ENCODE results near the gene TMEM161A. TPM values are rescaled to one million over a fixed set of nuclear protein-coding genes. Genes with fewer than 3 reads are reported as not detected.

TMEM161A gene
- total and polyA plus RNA-seq, 2 of the 13 experiments (the other 11 are each of a cell fraction or from before 2014, with no cell fraction given): 25.9 to 31.4 TPM

DNA sequence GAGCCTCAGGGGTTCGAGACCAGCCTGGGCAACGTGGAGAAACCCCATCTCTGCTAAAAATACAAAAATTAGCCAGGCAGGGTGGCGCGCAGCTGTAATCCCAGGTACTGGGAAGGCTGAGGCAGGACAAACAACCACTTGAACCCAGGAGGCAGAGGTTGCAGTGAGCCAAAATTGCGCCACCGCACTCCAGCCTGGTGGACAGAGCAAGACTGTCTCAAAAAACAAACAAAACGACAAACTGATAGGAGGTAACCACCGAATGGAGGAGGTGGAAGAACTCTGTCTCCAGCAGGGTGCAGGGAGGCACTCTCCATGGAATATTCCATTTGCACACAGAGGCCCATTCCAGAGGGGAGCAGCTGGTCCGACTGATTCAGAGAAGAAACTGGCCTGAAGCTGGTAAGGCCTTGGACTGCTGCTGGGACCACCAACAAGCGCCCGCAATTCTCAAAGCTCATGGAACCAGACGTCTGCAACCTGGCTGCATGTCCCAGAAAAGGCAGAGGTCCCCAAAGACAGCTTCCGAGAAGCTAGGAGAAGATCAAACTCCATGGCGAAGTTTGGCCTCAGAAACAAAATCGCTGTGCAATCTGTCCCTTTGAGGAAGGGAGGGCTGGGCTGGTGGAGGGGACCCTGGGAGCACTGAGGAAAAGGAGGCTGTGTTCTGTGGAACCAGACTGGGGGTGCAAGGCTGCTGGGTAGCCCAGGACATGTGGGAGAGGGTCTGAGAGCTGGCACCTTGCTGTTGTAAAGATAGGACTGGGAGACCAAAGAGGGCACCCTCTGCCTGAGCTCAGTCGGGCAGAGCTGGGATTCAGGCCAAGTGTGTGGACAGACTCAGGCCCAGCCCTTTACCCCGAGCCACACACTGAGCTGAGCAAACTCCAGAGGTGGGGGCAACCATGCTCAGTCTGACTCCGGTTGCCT lies 39.3 kb downstream of the TMEM161A start (continued):
- TF ChIP-seq, protein P1, sequence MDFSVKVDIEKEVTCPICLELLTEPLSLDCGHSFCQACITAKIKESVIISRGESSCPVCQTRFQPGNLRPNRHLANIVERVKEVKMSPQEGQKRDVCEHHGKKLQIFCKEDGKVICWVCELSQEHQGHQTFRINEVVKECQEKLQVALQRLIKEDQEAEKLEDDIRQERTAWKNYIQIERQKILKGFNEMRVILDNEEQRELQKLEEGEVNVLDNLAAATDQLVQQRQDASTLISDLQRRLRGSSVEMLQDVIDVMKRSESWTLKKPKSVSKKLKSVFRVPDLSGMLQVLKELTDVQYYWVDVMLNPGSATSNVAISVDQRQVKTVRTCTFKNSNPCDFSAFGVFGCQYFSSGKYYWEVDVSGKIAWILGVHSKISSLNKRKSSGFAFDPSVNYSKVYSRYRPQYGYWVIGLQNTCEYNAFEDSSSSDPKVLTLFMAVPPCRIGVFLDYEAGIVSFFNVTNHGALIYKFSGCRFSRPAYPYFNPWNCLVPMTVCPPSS (IDR thresholded peaks at IDR 0.05): no peak
- TF ChIP-seq ZNF605 (CRISPR knock-in tag; IDR thresholded peaks at IDR 0.05) (peak; percentile 68; the same call in 1 of the 2 replicates), PAX8 (CRISPR knock-in tag; IDR thresholded peaks at IDR 0.05; ENCODE audit: borderline replicate concordance) (no peak), ZNF44 (CRISPR knock-in tag; IDR thresholded peaks at IDR 0.05) (no peak), ZNF274 (CRISPR knock-in tag; IDR thresholded peaks at IDR 0.05) (no peak), CREB1 (IDR thresholded peaks at IDR 0.05) (no peak), CREB1 (CRISPR knock-in tag; IDR thresholded peaks at IDR 0.05) (0 out of 2 replicates have a peak, but pooled peaks have one; percentile 10), ZBTB8A (CRISPR knock-in tag; IDR thresholded peaks at IDR 0.05; ENCODE audit: borderline replicate concordance, low read depth) (peak; percentile 60; the same call in 1 of the 2 replicates), KAT7 (CRISPR knock-in tag; IDR thresholded peaks at IDR 0.05; ENCODE audit: borderline replicate concordance) (peak; percentile 67), ZSCAN30 (CRISPR knock-in tag; IDR thresholded peaks at IDR 0.05) (no peak), TARDBP (CRISPR knock-in tag; IDR thresholded peaks at IDR 0.05) (peak; percentile 72; the same call in 1 of the 2 replicates), ZNF552 (CRISPR knock-in tag; IDR thresholded peaks at IDR 0.05; ENCODE audit: borderline replicate concordance) (no peak)
- TF ChIP-seq, protein P2, sequence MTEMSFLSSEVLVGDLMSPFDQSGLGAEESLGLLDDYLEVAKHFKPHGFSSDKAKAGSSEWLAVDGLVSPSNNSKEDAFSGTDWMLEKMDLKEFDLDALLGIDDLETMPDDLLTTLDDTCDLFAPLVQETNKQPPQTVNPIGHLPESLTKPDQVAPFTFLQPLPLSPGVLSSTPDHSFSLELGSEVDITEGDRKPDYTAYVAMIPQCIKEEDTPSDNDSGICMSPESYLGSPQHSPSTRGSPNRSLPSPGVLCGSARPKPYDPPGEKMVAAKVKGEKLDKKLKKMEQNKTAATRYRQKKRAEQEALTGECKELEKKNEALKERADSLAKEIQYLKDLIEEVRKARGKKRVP (CRISPR knock-in tag; IDR thresholded peaks at IDR 0.05): no peak
- TF ChIP-seq, protein P3, sequence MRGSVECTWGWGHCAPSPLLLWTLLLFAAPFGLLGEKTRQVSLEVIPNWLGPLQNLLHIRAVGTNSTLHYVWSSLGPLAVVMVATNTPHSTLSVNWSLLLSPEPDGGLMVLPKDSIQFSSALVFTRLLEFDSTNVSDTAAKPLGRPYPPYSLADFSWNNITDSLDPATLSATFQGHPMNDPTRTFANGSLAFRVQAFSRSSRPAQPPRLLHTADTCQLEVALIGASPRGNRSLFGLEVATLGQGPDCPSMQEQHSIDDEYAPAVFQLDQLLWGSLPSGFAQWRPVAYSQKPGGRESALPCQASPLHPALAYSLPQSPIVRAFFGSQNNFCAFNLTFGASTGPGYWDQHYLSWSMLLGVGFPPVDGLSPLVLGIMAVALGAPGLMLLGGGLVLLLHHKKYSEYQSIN (CRISPR knock-in tag; IDR thresholded peaks at IDR 0.05; ENCODE audit: borderline replicate concordance): no peak
- TF ChIP-seq, protein P4, sequence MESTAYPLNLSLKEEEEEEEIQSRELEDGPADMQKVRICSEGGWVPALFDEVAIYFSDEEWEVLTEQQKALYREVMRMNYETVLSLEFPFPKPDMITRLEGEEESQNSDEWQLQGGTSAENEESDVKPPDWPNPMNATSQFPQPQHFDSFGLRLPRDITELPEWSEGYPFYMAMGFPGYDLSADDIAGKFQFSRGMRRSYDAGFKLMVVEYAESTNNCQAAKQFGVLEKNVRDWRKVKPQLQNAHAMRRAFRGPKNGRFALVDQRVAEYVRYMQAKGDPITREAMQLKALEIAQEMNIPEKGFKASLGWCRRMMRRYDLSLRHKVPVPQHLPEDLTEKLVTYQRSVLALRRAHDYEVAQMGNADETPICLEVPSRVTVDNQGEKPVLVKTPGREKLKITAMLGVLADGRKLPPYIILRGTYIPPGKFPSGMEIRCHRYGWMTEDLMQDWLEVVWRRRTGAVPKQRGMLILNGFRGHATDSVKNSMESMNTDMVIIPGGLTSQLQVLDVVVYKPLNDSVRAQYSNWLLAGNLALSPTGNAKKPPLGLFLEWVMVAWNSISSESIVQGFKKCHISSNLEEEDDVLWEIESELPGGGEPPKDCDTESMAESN (CRISPR knock-in tag; conservative IDR thresholded peaks at IDR 0.05): no peak; the same call in 1 of the 2 replicates
- TF ChIP-seq, protein P5, sequence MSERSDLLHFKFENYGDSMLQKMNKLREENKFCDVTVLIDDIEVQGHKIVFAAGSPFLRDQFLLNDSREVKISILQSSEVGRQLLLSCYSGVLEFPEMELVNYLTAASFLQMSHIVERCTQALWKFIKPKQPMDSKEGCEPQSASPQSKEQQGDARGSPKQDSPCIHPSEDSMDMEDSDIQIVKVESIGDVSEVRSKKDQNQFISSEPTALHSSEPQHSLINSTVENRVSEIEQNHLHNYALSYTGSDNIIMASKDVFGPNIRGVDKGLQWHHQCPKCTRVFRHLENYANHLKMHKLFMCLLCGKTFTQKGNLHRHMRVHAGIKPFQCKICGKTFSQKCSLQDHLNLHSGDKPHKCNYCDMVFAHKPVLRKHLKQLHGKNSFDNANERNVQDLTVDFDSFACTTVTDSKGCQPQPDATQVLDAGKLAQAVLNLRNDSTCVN (CRISPR knock-in tag; IDR thresholded peaks at IDR 0.05; ENCODE audit: borderline replicate concordance): 0 out of 2 replicates have a peak, but pooled peaks have one; percentile 12
